Kidney (tissue), 14 donors: ENCODE data around the gene DHRS7B. TPM values are rescaled to one million over a fixed set of nuclear protein-coding genes. Genes with fewer than 3 reads are reported as not detected.
"Not testable (repeated sequence)": the region's sequence is repeated elsewhere in the genome, so short reads cannot be mapped to it uniquely, and the experiment has no call there.

Experiments
- DNase-seq, 5 donors: peaks; one replicate each; pipeline ENCODE4 v3.0.0-alpha.2; 2013 to 2020
- FAIRE-seq: peaks from 2 replicates; lab custom pipeline; 2012; peaks lifted over from hg19 to GRCh38; lab: Jason Lieb, UNC
- H3K27ac ChIP-seq, 2 donors: one replicate each; pipeline ENCODE4 v1.7.0; 2013; ENCODE audit warnings: low read depth in 2 of 2, low read length in 2 of 2, inconsistent platforms in 1 of 2
- H3K27me3 ChIP-seq: one replicate; pipeline ENCODE4 v1.7.1; 2013; ENCODE audit warnings: low read length, inconsistent platforms; ENCODE audit not compliant: control insufficient read depth, insufficient read depth
- H3K36me3 ChIP-seq, 3 donors: one replicate each; pipeline versions ENCODE4 v1.7.0 to v1.7.1; 2013; ENCODE audit warnings: low read length in 3 of 3, control low read depth in 1 of 3, inconsistent platforms in 1 of 3; ENCODE audit not compliant: insufficient read depth in 3 of 3, control insufficient read depth in 2 of 3
- H3K4me1 ChIP-seq, 3 donors: one replicate each; pipeline versions ENCODE4 v1.7.0 to v1.7.1; 2013; ENCODE audit warnings: low read length in 3 of 3, inconsistent platforms in 1 of 3, low read depth in 1 of 3; ENCODE audit not compliant: control insufficient read depth in 2 of 3, insufficient read depth in 2 of 3
- H3K4me3 ChIP-seq, 3 donors: one replicate each; pipeline versions ENCODE4 v1.7.0 to v1.8.1; 2013; ENCODE audit warnings: low read length in 3 of 3, control low read depth in 1 of 3, inconsistent platforms in 1 of 3
- H3K9ac ChIP-seq, 3 donors: one replicate each; pipeline versions ENCODE4 v1.7.0 to v1.7.1; 2013; ENCODE audit warnings: low read length in 3 of 3, control low read depth in 1 of 3, inconsistent platforms in 1 of 3
- H3K9me3 ChIP-seq, 3 donors: one replicate each; pipeline versions ENCODE4 v1.7.0 to v1.7.1; 2013; ENCODE audit warnings: low read length in 3 of 3, control low read depth in 1 of 3, inconsistent platforms in 1 of 3; ENCODE audit not compliant: control insufficient read depth in 2 of 3, insufficient read depth in 1 of 3
- CTCF ChIP-seq: IDR thresholded peaks from 3 replicates; pipeline ENCODE4 v1.5.1; 2012; ENCODE audit warnings: mild to moderate bottlenecking, moderate library complexity, borderline replicate concordance; ENCODE audit not compliant: insufficient read depth; ENCODE audit errors: extremely low read depth
- intact Hi-C: fragments of 100-400 bp; cut with DNase I; formaldehyde crosslinking; loops from one replicate; pipeline ENCODE4 v1.11.1; 2022
- polyA plus RNA-seq: library from polyadenylated mRNA; stranded (reverse); fragments of 350-450 nt; fragmentation: Illumina TruSeq; extraction: RNeasy Lipid Tissue Mini Kit (QIAGEN cat#74804); gene quantifications from one replicate; pipeline ENCODE4 v1.2.3, GENCODE V29; 2014; ENCODE audit warnings: low read depth, low replicate concordance; ENCODE audit not compliant: insufficient read depth
- total RNA-seq: library from RNA; stranded (reverse); fragmentation: NEBNext Ultra II Directional; extraction: Animal tissue kit (Norgen Biotek cat#: 25700); gene quantifications from one replicate; pipeline ENCODE4 v1.2.1, GENCODE V29; 2021
- donor health status: control.
- donor health status: control.
- donor health status: control.
- donor health status: control.
- donor health status: control.
- donor health status: DM: yes; HTN: yes; CAD: no.
- donor health status: Normal renal cell carcinoma (clear cell type).

Gene DHRS7B
- total and polyA plus RNA-seq, 2 donors from 2014 or later, result 19.9 to 58.8 TPM

- no peak overlapping the region for H3K9ac ChIP-seq
- no peaks in the 10 kb centered on the region for H3K36me3 ChIP-seq
- FAIRE-seq, result no peak
- peaks cover 0 to under 1% (median 0%) of the 10 kb centered on the region in 3 donors for H3K4me1 ChIP-seq
- intact Hi-C loops, result no loop called here
- no peak overlapping the region for H3K27ac ChIP-seq
- no peak overlapping the region for H3K4me3 ChIP-seq
- no peak for TF ChIP-seq CTCF
- no peaks in the 10 kb centered on the region for H3K27me3 ChIP-seq
- no peak for DNase-seq
- no peaks in the 10 kb centered on the region for H3K9me3 ChIP-seq
Observed at GRCh38 chr17:21104608-21105007, 22.2 kb upstream of the DHRS7B start.

- no peaks in the 10 kb centered on the region for H3K9me3 ChIP-seq
- H3K4me3 ChIP-seq, result no peak overlapping the region
- H3K4me1 ChIP-seq, result no peaks in the 10 kb centered on the region
- DNase-seq (no peak), FAIRE-seq (no peak)
- H3K9ac ChIP-seq, result no peak overlapping the region
- intact Hi-C loops, result no loop called here
- no peak for TF ChIP-seq CTCF
- H3K27ac ChIP-seq, result no peak overlapping the region
- H3K27me3 ChIP-seq, result no peaks in the 10 kb centered on the region
- no peaks in the 10 kb centered on the region for H3K36me3 ChIP-seq
Observed at GRCh38 chr17:21105064-21105894, 21.5 kb upstream of the DHRS7B start.

GRCh38 chr17:21106316-21106715, 20.4 kb upstream of the DHRS7B start:
- H3K27me3 ChIP-seq, result no peaks in the 10 kb centered on the region
- TF ChIP-seq CTCF, result no peak
- intact Hi-C loops, result no loop called here
- no peak overlapping the region for H3K4me3 ChIP-seq
- DNase-seq (no peak), FAIRE-seq (no peak)
- H3K36me3 ChIP-seq, result no peaks in the 10 kb centered on the region
- H3K4me1 ChIP-seq, result no peaks in the 10 kb centered on the region
- H3K9ac ChIP-seq, result no peak overlapping the region
- H3K27ac ChIP-seq, result no peak overlapping the region
- H3K9me3 ChIP-seq, result no peaks in the 10 kb centered on the region

GRCh38 chr17:21107067-21107650, 19.6 kb upstream of the DHRS7B start:
- H3K9me3 ChIP-seq, H3K9ac ChIP-seq, H3K4me3 ChIP-seq, intact Hi-C loops, DNase-seq, H3K27ac ChIP-seq, H3K27me3 ChIP-seq, FAIRE-seq, H3K36me3 ChIP-seq, H3K4me1 ChIP-seq: not testable (repeated sequence)
